Endothelial cell of umbilical vein (primary cell): ENCODE results near the gene SSPN. TPM values are rescaled to one million over a fixed set of nuclear protein-coding genes. Genes with fewer than 3 reads are reported as not detected.

Source experiments
- BruUV-seq: library from RNA; stranded (reverse); fragments of 400-500 nt; replicated peaks from 2 replicates; lab custom pipeline; 2021; lab: Mats Ljungman, UMichigan
- CTCF ChIA-PET: fragments of 300-600, 350-600 bp; sonication (Branson Sonifier 250); formaldehyde crosslinking; loops from one replicate; lab custom pipeline; 2021; ENCODE audit warnings: antibody characterized with exemption, inconsistent platforms; lab: Charles Lee
- POLR2A ChIA-PET: fragments of 300-600, 350-600 bp; sonication (Branson Sonifier 250); formaldehyde crosslinking; loops from one replicate; lab custom pipeline; 2021; ENCODE audit warnings: antibody characterized with exemption, inconsistent platforms; lab: Charles Lee
- DNase-seq: peaks from one replicate; pipeline ENCODE4 v3.0.0-alpha.2; 2011; ENCODE audit warnings: low read depth, low spot score
- FAIRE-seq: peaks from 2 replicates; lab custom pipeline; 2011; peaks lifted over from hg19 to GRCh38; lab: Jason Lieb, UNC
- H2AFZ ChIP-seq: 2 replicates; pipeline ENCODE4 v1.6.0; 2012; ENCODE audit warnings: low read depth, low read length, control low read depth, inconsistent platforms
- H3K27ac ChIP-seq: 2 replicates; pipeline ENCODE4 v1.5.1; 2011; ENCODE audit warnings: low read depth, mild to moderate bottlenecking, control low read depth, low read length, moderate library complexity; ENCODE audit not compliant: insufficient read depth
- H3K27me3 ChIP-seq, 2 experiments: 2 replicates each; pipeline versions ENCODE4 v1.6.0 to v1.6.1; 2011; ENCODE audit warnings: low read length in 2 of 2, mixed read lengths in 1 of 2; ENCODE audit not compliant: control insufficient read depth in 2 of 2, insufficient read depth in 2 of 2
- H3K36me3 ChIP-seq, 2 experiments: 2 replicates in 1 of 2; 3 replicates in 1 of 2; pipeline ENCODE4 v1.5.1; 2011; ENCODE audit warnings: low read length in 2 of 2, mild to moderate bottlenecking in 1 of 2, moderate library complexity in 1 of 2; ENCODE audit not compliant: control insufficient read depth in 2 of 2, insufficient read depth in 2 of 2; ENCODE audit errors: extremely low read depth in 1 of 2
- H3K4me1 ChIP-seq: 3 replicates; pipeline ENCODE4 v1.5.1; 2011; ENCODE audit warnings: mild to moderate bottlenecking, low read length; ENCODE audit not compliant: control insufficient read depth, insufficient read depth; ENCODE audit errors: extremely low read depth
- H3K4me2 ChIP-seq: 2 replicates; pipeline ENCODE4 v1.6.1; 2011; ENCODE audit warnings: low read length, control low read depth, mixed read lengths; ENCODE audit not compliant: insufficient read depth
- H3K4me3 ChIP-seq, 3 experiments: fragments of 200-600 bp in 1 of 3; sonication (generic), shearing (Covaris generic) in 1 of 3; replicated peaks in 1 of 3; 2 replicates each; pipeline ENCODE4 v1.5.1; 2011 to 2016; ENCODE audit warnings: control low read depth in 3 of 3, low read length in 3 of 3, mild to moderate bottlenecking in 2 of 3, inconsistent platforms in 1 of 3, low read depth in 1 of 3, moderate library complexity in 1 of 3; ENCODE audit not compliant: insufficient read depth in 1 of 3
- H3K79me2 ChIP-seq: 2 replicates; pipeline ENCODE4 v1.6.0; 2012; ENCODE audit warnings: low read length, inconsistent platforms; ENCODE audit not compliant: control insufficient read depth, insufficient read depth
- H3K9ac ChIP-seq: replicated peaks from 2 replicates; pipeline ENCODE3; 2011; ENCODE audit warnings: low read length, control low read depth; ENCODE audit not compliant: insufficient read depth; ENCODE audit errors: extremely low read depth
- H3K9me1 ChIP-seq: replicated peaks from 3 replicates; pipeline ENCODE4 v1.6.0; 2011; ENCODE audit warnings: mild to moderate bottlenecking, low read length; ENCODE audit not compliant: control insufficient read depth, insufficient read depth; ENCODE audit errors: extremely low read depth
- H3K9me3 ChIP-seq: replicated peaks from 2 replicates; pipeline ENCODE4 v1.5.1; 2012; ENCODE audit warnings: low read length, inconsistent platforms; ENCODE audit not compliant: control insufficient read depth, insufficient read depth
- H4K20me1 ChIP-seq: replicated peaks from 2 replicates; pipeline ENCODE3; 2011; ENCODE audit warnings: mild to moderate bottlenecking, low read length; ENCODE audit not compliant: control insufficient read depth, insufficient read depth; ENCODE audit errors: extremely low read depth
- EZH2 ChIP-seq: IDR thresholded peaks from 2 replicates; pipeline ENCODE4 v1.6.1; 2012; ENCODE audit warnings: borderline replicate concordance, low read depth, mild to moderate bottlenecking, moderate library complexity, low read length, inconsistent platforms; ENCODE audit not compliant: severe bottlenecking
- FOS ChIP-seq: IDR thresholded peaks from 2 replicates; pipeline ENCODE4 v1.6.1; 2011; ENCODE audit warnings: mild to moderate bottlenecking, low read length, moderate library complexity, borderline replicate concordance; ENCODE audit not compliant: insufficient read depth
- GATA2 ChIP-seq: IDR thresholded peaks from 2 replicates; pipeline ENCODE4 v1.7.0; 2011; ENCODE audit warnings: low read depth, mild to moderate bottlenecking, moderate library complexity, mixed read lengths, low read length; ENCODE audit not compliant: insufficient read length, insufficient read depth
- JUN ChIP-seq: IDR thresholded peaks from 2 replicates; pipeline ENCODE4 v1.6.1; 2011; ENCODE audit warnings: borderline replicate concordance, low read depth; ENCODE audit not compliant: insufficient read length, insufficient read depth
- MYC ChIP-seq: IDR thresholded peaks from one replicate; pipeline ENCODE4 v1.6.1; 2011; ENCODE audit warnings: mild to moderate bottlenecking, low read depth, low read length
- POLR2A ChIP-seq: IDR thresholded peaks from 2 replicates; pipeline ENCODE4 v1.6.1; 2012; ENCODE audit warnings: low read depth, mild to moderate bottlenecking, control low read depth, low read length
- POLR2AphosphoS5 ChIP-seq: IDR thresholded peaks from 2 replicates; pipeline ENCODE4 v1.6.1; 2012; ENCODE audit warnings: low read depth, mild to moderate bottlenecking, control low read depth, low read length, moderate library complexity; ENCODE audit not compliant: insufficient read depth
- dilution Hi-C: fragments of 300-500 bp; cut with MboI; formaldehyde crosslinking; loops from one replicate; pipeline ENCODE4 v1.15.0; 2019; ENCODE audit warnings: low sequenced_read_pairs; ENCODE audit not compliant: extremely low pct_ligation_motif_present
- intact Hi-C: fragments of 100-400 bp; cut with micrococcal nuclease; formaldehyde crosslinking; loops from one replicate; pipeline ENCODE4 v1.10.0; 2022
- polyA plus RNA-seq, 4 experiments: library from polyadenylated mRNA; depleted of rRNA in 3 of 4; stranded (reverse) in 3 of 4; unstranded in 1 of 4; fragments of >200 nt; gene quantifications; 2 replicates each; pipeline versions ENCODE4 v1.2.1 to v1.2.3, GENCODE V29; 2011 to 2012; ENCODE audit warnings: missing spikeins in 1 of 4
- total RNA-seq: library from RNA; stranded (reverse); gene quantifications from 2 replicates; pipeline ENCODE4 v1.2.3, GENCODE V29; 2021
- TF ChIP-seq, protein P1 (sequence below), 2 donors: IDR thresholded peaks; 1 replicate in 1 of 2; 2 replicates in 1 of 2; pipeline ENCODE4 v1.5.1; 2011; ENCODE audit warnings: low read length in 2 of 2, mild to moderate bottlenecking in 2 of 2, moderate library complexity in 2 of 2, control low read depth in 1 of 2, inconsistent platforms in 1 of 2, low read depth in 1 of 2; ENCODE audit not compliant: insufficient read depth in 1 of 2; ENCODE audit errors: extremely low read depth in 1 of 2
- TF ChIP-seq, protein P2 (sequence below): IDR thresholded peaks from 2 replicates; pipeline ENCODE4 v1.6.1; 2011; ENCODE audit not compliant: insufficient read depth, insufficient read length

The SSPN gene
- total and polyA plus RNA-seq, 2 donors (not counting 3 experiments of a cell fraction or from before 2014, with no cell fraction given), result 1.3 to 2.1 TPM

DNA sequence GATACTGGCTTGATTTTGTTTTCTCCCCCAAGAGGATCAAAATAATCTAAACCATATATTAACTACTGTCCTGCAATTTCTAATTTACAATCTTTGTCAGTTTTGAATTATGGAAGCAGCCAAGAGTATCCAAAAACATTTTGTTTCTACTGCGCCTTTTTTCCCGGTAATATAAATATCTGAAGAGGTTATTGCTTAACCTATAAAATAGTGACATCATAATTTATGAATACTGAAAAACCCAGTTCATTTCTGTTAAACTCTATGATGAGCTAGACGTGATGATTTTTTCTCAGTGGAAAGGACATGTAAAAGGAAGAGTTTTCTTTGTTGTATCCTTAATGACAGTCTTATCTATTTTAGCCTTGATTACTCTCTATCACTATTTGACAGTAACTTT lies 3.2 kb upstream of the SSPN start:
- intact Hi-C loops, result no loop called here
- Histone ChIP-seq H3K79me2 (no peaks in the 10 kb centered on the region), H3K9me1 (no peaks in the 10 kb centered on the region), H3K9ac (no peak overlapping the region), H2AFZ (no peak overlapping the region), H3K27me3 (no peaks in the 10 kb centered on the region), H3K36me3 (no peaks in the 10 kb centered on the region), H4K20me1 (no peaks in the 10 kb centered on the region), H3K4me3 (no peak overlapping the region), H3K4me2 (no peak overlapping the region), H3K4me1 (peaks cover 4% of the 10 kb centered on the region), H3K9me3 (no peaks in the 10 kb centered on the region), H3K27ac (no peak overlapping the region)
- DNase-seq, result no peak
- CTCF ChIA-PET, result interaction anchor here (2.6 kb wide), 1 partner anchor 12 kb away, joined by 7 read pairs; no protein-coding TSS in a partner anchor
- dilution Hi-C loops, result no loop called here
- POLR2A ChIA-PET, result no interaction called here
- no peak for TF ChIP-seq FOS
- TF ChIP-seq GATA2, result no peak
- TF ChIP-seq POLR2AphosphoS5, result no peak
- TF ChIP-seq POLR2A, result no peak
- no peak for TF ChIP-seq MYC
- no peak for TF ChIP-seq EZH2
- TF ChIP-seq, protein P1, sequence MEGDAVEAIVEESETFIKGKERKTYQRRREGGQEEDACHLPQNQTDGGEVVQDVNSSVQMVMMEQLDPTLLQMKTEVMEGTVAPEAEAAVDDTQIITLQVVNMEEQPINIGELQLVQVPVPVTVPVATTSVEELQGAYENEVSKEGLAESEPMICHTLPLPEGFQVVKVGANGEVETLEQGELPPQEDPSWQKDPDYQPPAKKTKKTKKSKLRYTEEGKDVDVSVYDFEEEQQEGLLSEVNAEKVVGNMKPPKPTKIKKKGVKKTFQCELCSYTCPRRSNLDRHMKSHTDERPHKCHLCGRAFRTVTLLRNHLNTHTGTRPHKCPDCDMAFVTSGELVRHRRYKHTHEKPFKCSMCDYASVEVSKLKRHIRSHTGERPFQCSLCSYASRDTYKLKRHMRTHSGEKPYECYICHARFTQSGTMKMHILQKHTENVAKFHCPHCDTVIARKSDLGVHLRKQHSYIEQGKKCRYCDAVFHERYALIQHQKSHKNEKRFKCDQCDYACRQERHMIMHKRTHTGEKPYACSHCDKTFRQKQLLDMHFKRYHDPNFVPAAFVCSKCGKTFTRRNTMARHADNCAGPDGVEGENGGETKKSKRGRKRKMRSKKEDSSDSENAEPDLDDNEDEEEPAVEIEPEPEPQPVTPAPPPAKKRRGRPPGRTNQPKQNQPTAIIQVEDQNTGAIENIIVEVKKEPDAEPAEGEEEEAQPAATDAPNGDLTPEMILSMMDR (IDR thresholded peaks at IDR 0.05; ENCODE audit: extremely low read depth in 1 of 2, insufficient read depth in 1 of 2, low read depth in 1 of 2, low read length in 2 of 2), result no peak
- TF ChIP-seq, protein P2, sequence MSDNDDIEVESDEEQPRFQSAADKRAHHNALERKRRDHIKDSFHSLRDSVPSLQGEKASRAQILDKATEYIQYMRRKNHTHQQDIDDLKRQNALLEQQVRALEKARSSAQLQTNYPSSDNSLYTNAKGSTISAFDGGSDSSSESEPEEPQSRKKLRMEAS, result no peak
- TF ChIP-seq JUN, result no peak
- no TSS peak for BruUV-seq
- no peak for FAIRE-seq
